HepG2 (cell line): ENCODE results near the gene GRIK4. TPM values are rescaled to one million over a fixed set of nuclear protein-coding genes. Genes with fewer than 3 reads are reported as not detected.

Source experiments
- AHR ChIP-seq: IDR thresholded peaks from 2 replicates; pipeline ENCODE4 v1.6.1; 2018; ENCODE audit warnings: missing genetic modification reagents, missing compliant biosample characterization
- ATF7 ChIP-seq, 2 experiments: fragments of 450-650 bp in 1 of 2; sonication (generic) in 1 of 2; formaldehyde crosslinking in 1 of 2; IDR thresholded peaks; 2 replicates each; pipeline versions ENCODE4 v1.4.0 to v1.6.1; 2016 to 2020; ENCODE audit warnings: antibody characterized with exemption in 1 of 2, mild to moderate bottlenecking in 1 of 2, missing genetic modification reagents in 1 of 2
- MTA1 ChIP-seq: sonication (generic); formaldehyde crosslinking; IDR thresholded peaks from 2 replicates; pipeline ENCODE4 v1.4.0; 2020; ENCODE audit warnings: missing genetic modification reagents, mild to moderate bottlenecking, borderline replicate concordance
- MXD4 ChIP-seq: IDR thresholded peaks from 2 replicates; pipeline ENCODE4 v1.6.1; 2016; ENCODE audit warnings: mild to moderate bottlenecking, missing biosample characterization, missing genetic modification reagents
- PBX3 ChIP-seq: sonication (generic); formaldehyde crosslinking; IDR thresholded peaks from 2 replicates; pipeline ENCODE4 v1.8.1; 2023; ENCODE audit warnings: missing genetic modification reagents, inconsistent platforms, borderline replicate concordance
- SAP130 ChIP-seq: IDR thresholded peaks from 2 replicates; pipeline ENCODE4 v1.6.1; 2016; ENCODE audit warnings: low read depth
- SPEN ChIP-seq: sonication (generic); formaldehyde crosslinking; IDR thresholded peaks from 2 replicates; pipeline ENCODE4 v1.5.1; 2020; ENCODE audit warnings: low read depth, mild to moderate bottlenecking, missing genetic modification reagents
- TBX2 ChIP-seq: sonication (generic); formaldehyde crosslinking; IDR thresholded peaks from 2 replicates; pipeline ENCODE4 v1.5.0; 2020; ENCODE audit warnings: missing genetic modification reagents, mild to moderate bottlenecking, borderline replicate concordance
- THAP7 ChIP-seq: sonication (generic); formaldehyde crosslinking; IDR thresholded peaks from 2 replicates; pipeline ENCODE4 v1.8.1; 2023; ENCODE audit warnings: mild to moderate bottlenecking, missing genetic modification reagents
- ZBTB26 ChIP-seq: IDR thresholded peaks from 2 replicates; pipeline ENCODE4 v1.6.1; 2016; ENCODE audit warnings: missing compliant biosample characterization, missing genetic modification reagents, borderline replicate concordance
- ZBTB49 ChIP-seq: sonication (generic); formaldehyde crosslinking; IDR thresholded peaks from 2 replicates; pipeline ENCODE4 v1.4.0; 2020; ENCODE audit warnings: missing genetic modification reagents, borderline replicate concordance
- ZFY ChIP-seq: sonication (generic); formaldehyde crosslinking; IDR thresholded peaks from 2 replicates; pipeline ENCODE4 v1.4.0; 2020; ENCODE audit warnings: missing genetic modification reagents
- ZNF543 ChIP-seq: sonication (generic); formaldehyde crosslinking; IDR thresholded peaks from 2 replicates; pipeline ENCODE4 v1.4.0; 2020; ENCODE audit warnings: mild to moderate bottlenecking, missing genetic modification reagents
- ZNF563 ChIP-seq: sonication (generic); formaldehyde crosslinking; IDR thresholded peaks from 2 replicates; pipeline ENCODE4 v1.8.0; 2022; ENCODE audit warnings: mild to moderate bottlenecking, moderate library complexity, missing genetic modification reagents
- ZNF580 ChIP-seq: IDR thresholded peaks from 2 replicates; pipeline ENCODE4 v1.6.1; 2016; ENCODE audit warnings: low read depth, borderline replicate concordance
- ZNF605 ChIP-seq: sonication (generic); formaldehyde crosslinking; IDR thresholded peaks from 2 replicates; pipeline ENCODE4 v1.8.0; 2022; ENCODE audit warnings: mild to moderate bottlenecking, missing genetic modification reagents
- ZNF609 ChIP-seq: sonication (generic); formaldehyde crosslinking; IDR thresholded peaks from 2 replicates; pipeline ENCODE4 v1.4.0; 2020; ENCODE audit warnings: mild to moderate bottlenecking, missing genetic modification reagents, borderline replicate concordance
- ZNF747 ChIP-seq: sonication (generic); formaldehyde crosslinking; IDR thresholded peaks from 2 replicates; pipeline ENCODE4 v1.8.1; 2023; ENCODE audit warnings: missing genetic modification reagents, mild to moderate bottlenecking, borderline replicate concordance
- polyA plus RNA-seq, 8 experiments: library from polyadenylated mRNA; depleted of rRNA in 3 of 8; stranded (reverse) in 7 of 8; unstranded in 1 of 8; fragments of >200 nt; fragmentation: Illumina TruSeq in 4 of 8; extraction: Trizol in 4 of 8; gene quantifications; 2 replicates each; pipeline versions ENCODE4 v1.2.1 to v1.2.3, GENCODE V29; 2011 to 2016; ENCODE audit warnings: low read depth in 4 of 8, missing spikeins in 1 of 8, mixed read lengths in 1 of 8; ENCODE audit not compliant: insufficient read depth in 1 of 8
- total RNA-seq, 5 experiments: library from RNA; depleted of rRNA; stranded (reverse); fragments of >200 nt; fragmentation: Illumina TruSeq; extraction: Trizol; gene quantifications; 2 replicates each; pipeline ENCODE4 v1.2.3, GENCODE V29; 2016; ENCODE audit warnings: low read depth in 1 of 5

Gene GRIK4
- total and polyA plus RNA-seq, 2 of the 13 experiments (the other 11 are each of a cell fraction or from before 2014, with no cell fraction given) = 0.04 to 0.07 TPM

GRCh38 chr11:120808616-120809050, 297.1 kb downstream of the GRIK4 start (continued):
- peak; percentile 64; the same call in 1 of the 2 replicates for TF ChIP-seq ZBTB26 (CRISPR knock-in tag)
- peak; percentile 92; the same call in 1 of the 2 replicates for TF ChIP-seq ZNF543
- TF ChIP-seq PBX3 (CRISPR knock-in tag) = no peak
- peak; percentile 93 for TF ChIP-seq ZNF609 (CRISPR knock-in tag)
- no peak; the same call in 1 of the 2 replicates for TF ChIP-seq ATF7 (IDR thresholded peaks at IDR 0.05)
- TF ChIP-seq ATF7 (CRISPR knock-in tag; IDR thresholded peaks at IDR 0.05) = peak; percentile 84
- TF ChIP-seq TBX2 = peak; percentile 93
- TF ChIP-seq AHR (CRISPR knock-in tag) = 0 out of 2 replicates have a peak, but pooled peaks have one; percentile 24
- 0 out of 2 replicates have a peak, but pooled peaks have one; percentile 20 for TF ChIP-seq THAP7 (CRISPR knock-in tag)
- TF ChIP-seq ZNF563 (CRISPR knock-in tag) = no peak
- peak; percentile 66 for TF ChIP-seq SPEN (CRISPR knock-in tag)
- TF ChIP-seq ZNF580 (CRISPR knock-in tag) = peak; percentile 73; the same call in 1 of the 2 replicates
- TF ChIP-seq ZNF605 = peak; percentile 65; the same call in 1 of the 2 replicates
- TF ChIP-seq MXD4 (CRISPR knock-in tag) = peak; percentile 80
- peak; percentile 89 for TF ChIP-seq ZNF747 (CRISPR knock-in tag)
- 0 out of 2 replicates have a peak, but pooled peaks have one; percentile 50 for TF ChIP-seq ZFY (CRISPR knock-in tag)
- TF ChIP-seq SAP130 = peak; percentile 88
- TF ChIP-seq MTA1 = peak; percentile 95
- TF ChIP-seq ZBTB49 (CRISPR knock-in tag) = no peak
